Measurements from ENCODE around the gene TAS2R39.

GRCh38 chr7:143221286-143221685, 38.1 kb downstream of the TAS2R39 start:
- TF ChIP-seq CTCF (IDR thresholded peaks at IDR 0.05; ENCODE audit: low read length) (no peak), EZH2 (IDR thresholded peaks at IDR 0.05; ENCODE audit: borderline replicate concordance, low read length) (no peak)

Data from OCI-LY1 (cell line).